Jurkat, Clone E6-1 (cell line): ENCODE data around the gene OGA.

Experiments
- DNase-seq: peaks from one replicate; pipeline ENCODE4 v3.0.0-alpha.2; 2011; ENCODE audit warnings: low read depth, low spot score
- H3K4me3 ChIP-seq: 2 replicates; pipeline ENCODE4 v1.5.1; 2011; ENCODE audit warnings: mild to moderate bottlenecking, low read length, control low read depth, moderate library complexity

OGA gene

DNA sequence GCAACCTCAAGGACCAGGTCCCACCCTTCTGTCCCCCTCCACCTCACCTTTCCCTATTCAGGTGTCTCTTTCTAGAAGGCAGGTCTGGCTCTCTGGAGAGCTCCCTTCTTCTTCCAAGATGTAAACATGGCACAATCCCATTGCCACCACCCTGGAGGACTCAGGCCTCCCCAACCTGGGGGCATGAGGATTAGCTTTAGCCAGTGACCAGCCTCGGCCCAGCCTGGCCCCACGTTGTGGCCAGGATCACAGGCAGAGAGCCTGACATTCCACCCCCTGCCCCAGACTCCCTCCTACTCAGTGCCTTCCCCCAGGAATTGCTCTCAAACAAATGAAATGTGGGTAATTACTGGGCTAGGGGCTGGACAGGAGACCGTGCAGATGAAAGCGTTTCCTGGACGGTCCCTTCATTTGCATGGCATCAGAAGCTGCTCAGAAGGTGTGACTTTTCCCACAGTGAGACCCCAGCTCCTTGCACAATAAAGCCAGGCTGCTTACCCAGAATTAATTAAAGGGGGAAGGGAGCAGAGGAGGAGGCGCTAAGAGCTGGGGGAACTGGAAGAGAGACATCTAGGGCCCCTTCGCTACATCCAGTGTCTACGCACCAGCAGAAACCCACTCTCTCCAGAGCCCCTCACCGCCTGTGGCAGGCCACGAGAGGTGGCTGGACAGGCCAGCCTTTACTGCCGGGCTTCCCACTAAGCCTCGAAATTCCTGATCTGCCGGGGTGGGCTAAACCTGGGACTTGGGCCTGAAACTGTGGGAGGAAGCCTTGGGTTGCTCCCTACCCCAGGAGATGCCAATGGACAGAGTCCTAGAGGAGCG lies 50.1 kb downstream of the OGA start:
- DNase-seq: no peak
- no peak overlapping the region for H3K4me3 ChIP-seq

DNA sequence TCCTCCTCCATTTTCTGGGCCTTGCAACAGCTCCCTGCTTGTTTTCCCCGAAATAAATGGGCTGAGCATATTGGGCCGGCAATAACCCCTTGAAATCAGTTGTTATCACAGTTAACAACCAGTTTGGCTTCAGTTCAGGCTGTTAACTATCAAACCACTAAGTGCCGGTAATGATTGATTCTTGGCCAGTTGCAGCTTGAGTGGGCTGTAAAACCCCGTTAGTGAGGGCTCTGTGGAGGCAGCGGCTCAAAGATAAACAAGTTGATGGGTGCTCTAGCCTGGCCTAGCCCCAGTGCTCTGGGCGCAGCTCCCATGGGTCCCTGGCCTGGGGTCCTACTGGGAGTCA lies 50.7 kb downstream of the OGA start:
- no peak for DNase-seq
- no peak overlapping the region for H3K4me3 ChIP-seq

DNA sequence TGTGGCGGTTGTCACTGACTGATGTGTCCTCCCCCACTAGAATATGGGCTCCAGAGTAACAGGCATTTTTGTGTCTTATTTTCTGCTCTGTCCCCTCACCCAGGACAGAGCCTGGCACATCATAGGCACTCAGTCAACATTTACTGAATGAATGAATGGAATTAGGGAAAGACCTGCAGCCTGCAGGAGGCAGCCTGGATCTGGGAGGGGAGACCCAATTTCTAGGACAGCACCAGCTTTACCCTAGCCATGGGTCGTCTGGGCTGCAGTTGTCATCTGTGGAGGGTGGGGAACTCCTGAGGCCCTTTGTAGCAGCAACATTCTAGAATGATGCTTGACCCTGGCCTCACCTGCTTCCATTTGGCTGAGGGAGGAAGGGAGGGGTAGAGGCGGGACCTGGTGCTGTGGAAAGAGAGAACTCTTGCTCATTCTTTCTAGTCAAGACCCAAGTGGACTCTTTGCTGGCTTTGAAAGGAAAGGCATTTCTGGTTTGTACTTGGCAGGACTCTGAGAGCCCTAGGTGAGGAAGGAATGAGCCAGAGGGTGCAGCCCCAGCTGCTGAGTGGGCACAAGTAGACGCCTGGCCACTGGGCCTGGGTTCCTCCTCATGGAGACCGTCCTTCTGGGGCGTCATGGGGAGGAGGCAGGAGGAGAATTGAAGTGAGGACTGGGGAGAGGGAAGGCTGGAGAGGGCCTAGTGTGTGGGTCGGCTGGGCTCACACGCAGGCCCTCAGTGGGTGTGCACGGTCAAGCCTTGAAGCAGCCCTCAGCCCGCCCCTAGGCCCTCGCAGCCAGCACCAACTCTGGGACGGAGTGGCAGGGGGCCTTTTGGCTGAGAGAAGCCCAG lies 51.3 kb downstream of the OGA start:
- no peak for DNase-seq
- no peak overlapping the region for H3K4me3 ChIP-seq

DNA sequence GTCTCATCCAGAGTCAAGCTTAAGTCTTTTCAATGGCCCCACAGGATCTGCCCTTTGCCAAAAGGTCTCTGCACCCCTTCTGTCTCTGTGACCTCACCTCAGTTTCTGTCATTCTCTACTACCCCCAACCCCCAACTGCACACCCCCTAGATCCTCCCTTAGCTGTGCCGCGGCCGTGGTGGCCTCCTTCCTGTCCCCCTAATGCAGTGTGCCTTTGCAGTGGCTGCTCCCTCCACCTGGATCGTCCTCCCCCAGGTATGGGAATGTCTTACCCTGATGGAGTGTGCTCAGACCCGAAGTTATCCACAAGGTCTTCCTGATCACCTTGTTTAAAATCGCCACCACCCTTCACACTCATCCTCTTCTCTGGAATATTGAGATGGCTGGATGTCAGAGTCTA lies 51.9 kb downstream of the OGA start:
- no peak overlapping the region for H3K4me3 ChIP-seq
- DNase-seq: no peak

DNA sequence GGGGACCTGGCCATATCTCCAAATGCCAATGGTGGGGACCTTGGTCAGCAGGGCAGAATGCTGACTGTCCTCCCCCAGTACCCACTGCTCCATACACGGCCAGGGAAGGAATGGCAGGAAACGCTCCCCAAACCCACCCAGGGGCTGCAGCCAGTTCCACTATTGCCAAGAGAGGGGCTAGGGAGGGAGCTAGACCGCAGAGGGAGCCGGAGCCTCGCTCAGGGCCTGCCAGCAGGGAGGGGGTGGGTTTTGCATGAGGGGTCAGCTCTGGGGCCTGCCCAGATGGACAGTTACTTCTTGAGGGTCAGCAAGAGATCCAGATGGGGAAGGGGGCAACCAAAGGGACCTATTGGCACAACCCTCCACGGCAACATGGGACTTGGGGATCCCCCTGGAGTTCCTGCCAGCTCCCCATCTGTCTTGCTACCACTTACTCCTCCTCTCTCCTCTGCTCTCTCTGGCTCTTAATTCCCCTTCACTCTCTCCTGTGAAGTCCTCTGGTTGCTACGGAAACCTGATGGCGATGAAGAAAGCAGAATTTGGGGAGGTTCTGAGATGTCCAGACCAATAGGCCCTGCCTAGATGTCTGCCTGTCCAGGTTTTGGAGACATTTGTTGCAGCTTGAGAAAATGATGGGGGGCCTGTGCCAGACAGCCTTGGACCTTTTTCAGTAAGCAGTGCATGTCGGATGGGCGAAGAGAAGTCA lies 55.0 kb downstream of the OGA start:
- H3K4me3 ChIP-seq: no peak overlapping the region
- DNase-seq: no peak

DNA sequence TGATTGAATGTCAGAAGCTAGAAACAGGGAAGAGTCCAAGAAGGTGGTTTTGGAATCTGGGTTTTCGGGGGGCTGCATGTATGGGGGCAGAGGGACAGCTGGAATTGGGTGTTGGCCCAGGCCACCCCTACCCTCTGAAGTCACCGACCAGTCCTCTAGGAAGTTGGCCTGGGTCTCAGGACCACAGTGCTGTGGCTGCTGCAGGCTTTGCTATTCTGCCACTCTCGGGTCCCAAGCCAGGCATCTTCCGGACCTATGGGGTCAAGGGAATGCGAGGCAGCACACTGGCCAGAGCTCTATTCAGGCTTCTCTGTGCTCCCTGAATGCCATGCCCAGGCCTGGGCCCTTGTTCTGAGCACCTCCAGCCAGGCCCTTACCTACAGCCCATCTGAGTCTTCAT lies 55.5 kb downstream of the OGA start:
- no peak for DNase-seq
- no peak overlapping the region for H3K4me3 ChIP-seq

DNA sequence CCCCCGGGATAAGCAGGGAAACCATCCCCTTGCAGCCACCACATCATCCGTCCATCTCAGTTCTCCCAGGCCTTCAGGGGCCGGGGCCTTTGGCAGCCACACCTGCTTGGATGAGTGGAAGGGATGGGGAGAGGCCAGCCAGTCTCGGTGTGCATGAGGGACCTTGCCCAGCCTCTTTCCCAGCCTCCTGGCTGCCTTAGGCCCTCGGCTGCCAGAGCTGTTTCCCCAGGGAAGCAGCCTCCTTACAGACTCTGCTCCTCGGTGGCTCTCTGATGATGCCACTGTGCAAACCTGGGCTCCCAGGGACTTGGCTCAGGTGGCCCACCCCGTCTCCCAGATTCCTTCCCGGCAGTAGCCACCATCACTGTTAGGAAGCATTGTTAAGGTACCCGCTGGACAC lies 57.0 kb downstream of the OGA start:
- DNase-seq: no peak
- H3K4me3 ChIP-seq: no peak overlapping the region

DNA sequence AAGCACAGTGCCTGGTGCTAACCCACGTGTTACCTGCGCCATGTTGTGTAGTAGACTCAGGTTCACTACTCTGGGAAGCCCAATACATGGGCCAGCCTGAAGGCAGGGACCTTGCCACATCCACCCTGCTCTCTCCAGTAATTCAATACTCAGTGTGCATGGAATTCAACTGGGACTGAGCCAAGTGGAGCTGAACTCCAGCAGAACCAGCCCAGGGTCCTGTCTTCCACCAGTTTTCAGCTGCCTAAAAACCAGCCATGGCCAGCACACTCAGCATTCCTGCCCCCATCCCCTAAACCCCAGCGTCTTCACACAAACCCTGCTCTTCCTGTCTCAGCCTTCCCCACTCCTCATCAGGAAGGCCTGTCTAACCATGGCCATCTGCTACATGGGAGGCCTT lies 57.7 kb downstream of the OGA start:
- no peak for DNase-seq
- H3K4me3 ChIP-seq: no peak overlapping the region

DNA sequence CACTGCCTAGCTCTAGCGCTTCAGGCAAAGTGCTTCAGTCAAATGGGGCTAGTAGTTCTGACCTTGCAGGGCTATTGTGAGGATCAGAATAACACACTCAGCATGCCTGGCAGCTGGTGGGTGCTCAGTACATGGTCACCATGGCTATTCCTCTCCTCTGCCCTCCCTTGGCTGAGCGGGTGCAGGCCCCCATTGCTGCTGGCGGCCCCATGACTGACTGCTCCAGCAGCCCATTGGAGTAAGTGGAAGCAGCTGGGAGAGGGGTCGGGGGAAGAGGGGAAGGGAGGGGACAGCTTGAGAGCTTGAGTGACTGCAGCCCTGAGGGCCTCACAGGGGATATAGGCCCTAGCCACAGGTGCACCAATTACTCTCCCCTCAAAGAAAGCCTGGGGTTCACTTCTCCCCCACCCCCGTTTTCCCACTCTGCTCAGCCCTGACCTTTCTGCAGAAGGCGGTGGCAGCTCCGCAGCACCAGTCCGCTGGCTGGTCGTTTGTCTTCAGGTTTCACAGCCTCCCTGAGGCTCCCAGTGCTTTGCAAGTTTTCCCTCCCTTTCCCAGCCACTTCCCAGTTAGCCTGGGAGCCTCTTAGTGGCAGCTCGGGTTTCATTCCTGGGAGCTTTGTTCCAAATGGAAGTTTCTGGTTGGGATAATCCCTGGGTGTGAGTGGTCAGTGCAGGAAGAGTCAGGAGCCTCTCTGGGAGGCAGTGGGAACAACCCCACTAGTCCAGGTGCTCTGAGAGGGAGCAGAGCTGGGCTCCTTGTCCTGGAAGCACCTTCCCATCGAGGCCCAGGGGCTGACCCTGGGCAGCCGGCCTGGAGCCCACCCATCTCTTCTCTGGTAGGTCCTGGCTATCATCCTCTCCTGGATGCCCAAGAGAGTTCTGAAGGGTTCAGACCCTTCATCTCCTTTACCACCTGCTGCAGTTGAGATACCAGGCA lies 58.7 kb downstream of the OGA start:
- no peak for DNase-seq

DNA sequence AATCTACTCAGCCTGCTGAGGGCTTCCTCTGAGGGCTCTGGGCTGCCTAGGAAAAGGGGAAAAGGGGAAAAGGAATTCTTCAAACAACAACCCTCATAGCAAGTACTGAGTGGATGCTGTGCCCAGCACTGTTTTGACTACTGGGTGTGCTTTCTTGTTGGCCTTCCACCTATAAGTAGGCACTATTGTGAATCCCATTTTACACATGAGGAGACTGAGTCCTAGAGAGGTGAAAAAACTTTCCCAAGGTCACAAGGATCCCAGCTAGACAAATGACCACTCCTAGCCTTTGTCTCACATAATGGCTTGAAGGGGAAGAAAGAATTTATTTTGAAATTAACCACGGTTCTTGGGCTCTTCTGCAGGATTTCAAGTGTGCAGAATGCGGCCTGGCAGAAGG lies 59.4 kb downstream of the OGA start:
- no peak for DNase-seq
- H3K4me3 ChIP-seq: no peak overlapping the region

More for the DNA sequence above, 58.7 kb downstream of the OGA start:
- H3K4me3 ChIP-seq: no peak overlapping the region

DNA sequence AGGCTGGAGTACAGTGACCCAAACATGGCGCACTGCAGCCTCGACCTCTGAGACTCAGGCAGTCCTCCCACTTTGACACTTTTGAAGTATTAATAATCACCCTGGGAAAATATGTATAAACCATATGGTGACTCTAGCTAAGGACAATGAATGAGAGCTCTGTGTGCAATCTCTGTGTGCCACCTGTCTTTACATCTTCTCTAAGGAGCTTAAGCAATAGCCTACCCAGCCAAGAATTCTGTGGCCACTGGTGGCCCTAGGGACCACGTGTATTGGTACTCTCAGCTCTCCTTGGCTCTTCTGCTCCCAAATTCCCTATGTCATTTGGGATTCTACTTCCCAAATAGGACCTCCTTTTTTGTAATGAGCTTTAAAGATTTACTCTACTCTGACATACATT lies 66.0 kb downstream of the OGA start:
- no peak overlapping the region for H3K4me3 ChIP-seq
- DNase-seq: no peak

DNA sequence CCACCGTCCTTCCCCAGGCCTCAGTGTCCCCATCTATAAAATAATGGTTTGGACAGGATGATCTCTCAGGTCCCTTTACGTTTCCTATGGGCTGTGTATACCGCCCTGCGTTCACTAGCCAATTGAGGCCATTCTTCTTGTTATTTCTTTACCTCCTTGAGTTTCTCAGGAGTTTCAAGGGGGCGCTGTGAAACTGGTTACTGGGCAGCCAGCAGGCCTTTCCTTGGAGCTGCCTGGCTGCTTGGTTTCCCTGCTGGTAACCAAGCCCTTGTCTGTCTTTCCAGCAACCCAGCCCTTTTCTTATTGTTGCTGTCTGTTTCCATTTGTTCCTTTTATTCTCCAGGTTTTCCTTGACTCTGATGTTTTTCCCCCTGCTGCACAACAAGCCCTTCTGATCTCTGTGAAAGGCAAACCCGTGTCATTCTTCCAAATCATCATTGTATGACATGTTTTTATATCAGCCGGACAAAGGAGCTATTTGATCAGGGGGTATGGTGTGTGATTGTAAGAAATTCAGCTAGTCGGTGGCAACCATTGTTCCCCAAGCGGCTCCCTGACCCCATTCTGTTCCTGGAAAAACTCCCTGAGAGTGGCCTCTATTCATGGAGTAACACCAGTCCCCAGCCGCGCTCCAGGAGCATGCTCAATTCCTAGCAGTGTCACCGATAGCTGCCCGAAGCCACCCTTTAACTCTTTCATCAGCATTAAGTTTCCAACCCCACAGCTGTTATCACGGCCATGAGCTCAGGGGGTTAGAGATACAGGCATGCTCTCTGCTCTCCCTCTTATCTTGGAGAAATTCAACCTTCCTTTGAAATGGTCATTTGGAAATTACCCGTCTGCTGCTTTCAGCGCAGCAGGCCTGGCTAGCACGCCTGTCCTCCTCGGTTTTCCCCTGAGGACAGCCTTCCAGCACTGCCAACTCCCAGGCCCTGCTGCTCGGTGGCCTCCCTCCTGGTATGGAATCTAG lies 68.9 kb downstream of the OGA start:
- no peak overlapping the region for H3K4me3 ChIP-seq
- DNase-seq: no peak

DNA sequence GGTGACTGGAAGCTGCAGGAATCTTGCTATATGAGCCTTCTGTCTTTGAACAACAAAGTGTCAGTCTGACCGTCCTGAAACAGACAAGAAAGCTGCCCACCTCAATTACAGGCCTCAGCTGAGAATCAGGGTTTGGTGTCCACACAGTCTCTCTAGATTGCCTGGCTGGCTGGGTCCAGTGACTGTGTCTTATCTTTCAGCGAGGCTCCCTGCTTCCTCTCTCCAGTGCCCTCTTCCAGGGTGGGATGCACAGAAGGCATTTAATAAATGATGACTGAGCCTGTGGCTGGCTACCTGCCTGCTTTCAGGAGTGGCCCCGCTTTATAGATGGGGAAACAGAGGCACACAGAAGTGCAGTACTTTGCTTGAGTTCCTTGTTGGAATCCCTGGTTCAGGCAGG lies 69.7 kb downstream of the OGA start:
- no peak for DNase-seq
- no peak overlapping the region for H3K4me3 ChIP-seq

DNA sequence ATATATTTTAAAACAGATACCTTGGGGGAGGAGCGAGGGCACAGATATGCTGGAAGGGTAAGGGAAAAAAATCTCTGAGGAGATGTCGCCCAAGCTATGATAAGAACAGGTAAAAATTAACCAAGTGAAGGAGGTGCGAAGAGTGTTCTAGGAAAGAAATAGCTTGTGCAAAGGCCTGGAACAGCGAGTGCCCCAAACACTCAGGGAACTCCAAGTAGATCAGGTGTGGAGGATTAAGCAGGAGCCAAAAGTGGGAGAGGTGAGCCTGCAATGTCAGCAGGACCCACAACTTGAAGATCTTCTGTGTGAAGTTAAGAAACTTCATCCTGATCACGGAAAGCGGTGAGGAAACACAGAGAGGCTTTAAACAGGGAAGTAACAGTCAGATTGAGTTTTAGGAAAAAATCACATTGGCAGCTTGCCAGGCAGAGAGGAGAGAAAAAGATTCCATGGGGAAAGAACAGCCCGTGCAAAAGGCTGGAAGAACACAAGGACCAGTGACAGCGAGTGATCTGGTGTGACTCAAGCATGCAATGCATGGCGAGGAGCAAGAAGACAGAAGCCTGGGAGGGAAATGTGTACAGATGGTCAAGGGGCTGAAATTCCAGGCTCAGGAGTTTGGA lies 73.1 kb downstream of the OGA start:
- no peak overlapping the region for H3K4me3 ChIP-seq
- DNase-seq: no peak

DNA sequence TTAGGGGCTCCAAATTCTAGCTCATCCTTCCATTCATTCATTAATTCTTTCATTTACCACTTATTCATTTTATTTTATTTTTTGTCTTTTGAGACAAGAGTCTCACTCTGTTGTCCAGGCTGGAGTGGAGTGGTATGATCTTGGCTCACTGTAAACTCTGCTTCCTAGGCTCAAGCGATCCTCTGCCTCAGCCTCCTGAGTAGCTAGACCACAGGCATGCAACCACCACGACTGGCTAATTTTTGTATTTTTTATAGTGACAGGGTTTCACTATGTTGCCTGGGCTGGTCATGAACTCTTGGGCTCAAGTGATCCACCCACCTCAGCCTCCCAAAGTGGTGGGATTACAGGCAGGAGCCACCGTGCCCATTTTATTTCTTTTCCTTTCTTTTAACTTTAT lies 74.0 kb downstream of the OGA start:
- no peak overlapping the region for H3K4me3 ChIP-seq
- no peak for DNase-seq

DNA sequence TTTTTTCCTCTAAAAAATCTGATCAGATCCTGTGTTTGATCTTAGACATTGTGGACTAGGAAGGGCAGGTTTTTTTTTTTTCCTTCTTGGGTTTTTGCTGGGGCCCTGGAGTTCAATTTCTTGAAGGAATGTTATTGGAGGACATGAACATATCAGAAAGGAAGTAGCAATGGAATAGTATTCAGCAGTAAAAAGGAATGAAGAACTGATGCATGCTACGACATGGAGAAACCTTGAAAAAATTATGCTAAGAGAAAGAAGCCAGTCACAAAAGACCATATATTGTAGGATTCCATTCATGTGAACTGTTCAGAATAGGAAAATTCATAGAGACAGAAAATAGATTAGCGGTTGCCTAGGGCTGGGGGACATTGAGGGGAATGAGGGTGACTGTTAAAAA lies 76.3 kb downstream of the OGA start:
- no peak overlapping the region for H3K4me3 ChIP-seq
- no peak for DNase-seq

DNA sequence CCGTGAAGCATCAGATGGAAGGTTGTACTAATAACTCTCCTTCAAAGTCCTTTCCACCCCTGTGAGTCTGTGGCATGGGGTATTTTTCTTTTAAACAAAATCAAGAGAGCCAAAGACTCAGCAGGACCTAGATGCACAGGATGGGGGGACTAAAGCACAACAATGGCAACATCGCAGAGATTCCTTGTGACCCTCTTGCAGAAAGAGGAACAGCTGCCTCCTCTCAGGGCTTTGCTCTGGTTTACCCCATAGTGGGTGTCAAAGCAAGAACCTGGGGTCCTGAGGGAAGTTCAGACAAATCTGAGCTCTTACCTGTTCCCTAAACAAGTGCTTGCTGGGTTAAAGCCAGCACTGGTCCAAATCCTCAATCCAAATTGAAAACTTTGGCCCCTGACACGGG lies 81.6 kb downstream of the OGA start:
- DNase-seq: no peak
- no peak overlapping the region for H3K4me3 ChIP-seq
